ENCODE results near the gene SMC1B.

DNA sequence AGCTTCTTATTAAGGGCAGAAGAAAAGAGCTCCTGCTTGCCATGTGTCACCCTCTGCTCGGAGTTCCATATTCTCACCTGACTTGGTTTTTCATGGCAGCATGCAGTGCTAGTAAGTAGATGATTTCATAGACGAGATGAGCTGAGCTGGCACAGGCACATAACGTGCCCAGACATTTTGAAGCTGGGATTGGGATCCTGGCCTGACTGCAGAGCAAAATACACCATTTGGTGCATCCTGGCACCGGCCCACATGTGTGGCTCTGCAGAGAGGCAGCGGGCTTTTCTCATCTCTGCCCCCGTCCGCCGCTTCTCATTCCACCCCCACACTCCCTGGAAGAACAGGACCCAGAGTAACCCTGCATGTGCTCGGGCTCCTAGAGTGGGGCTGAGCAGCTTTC, 78.9 kb downstream of the SMC1B start:
- TF ChIP-seq, protein P1, sequence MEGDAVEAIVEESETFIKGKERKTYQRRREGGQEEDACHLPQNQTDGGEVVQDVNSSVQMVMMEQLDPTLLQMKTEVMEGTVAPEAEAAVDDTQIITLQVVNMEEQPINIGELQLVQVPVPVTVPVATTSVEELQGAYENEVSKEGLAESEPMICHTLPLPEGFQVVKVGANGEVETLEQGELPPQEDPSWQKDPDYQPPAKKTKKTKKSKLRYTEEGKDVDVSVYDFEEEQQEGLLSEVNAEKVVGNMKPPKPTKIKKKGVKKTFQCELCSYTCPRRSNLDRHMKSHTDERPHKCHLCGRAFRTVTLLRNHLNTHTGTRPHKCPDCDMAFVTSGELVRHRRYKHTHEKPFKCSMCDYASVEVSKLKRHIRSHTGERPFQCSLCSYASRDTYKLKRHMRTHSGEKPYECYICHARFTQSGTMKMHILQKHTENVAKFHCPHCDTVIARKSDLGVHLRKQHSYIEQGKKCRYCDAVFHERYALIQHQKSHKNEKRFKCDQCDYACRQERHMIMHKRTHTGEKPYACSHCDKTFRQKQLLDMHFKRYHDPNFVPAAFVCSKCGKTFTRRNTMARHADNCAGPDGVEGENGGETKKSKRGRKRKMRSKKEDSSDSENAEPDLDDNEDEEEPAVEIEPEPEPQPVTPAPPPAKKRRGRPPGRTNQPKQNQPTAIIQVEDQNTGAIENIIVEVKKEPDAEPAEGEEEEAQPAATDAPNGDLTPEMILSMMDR (conservative IDR thresholded peaks at IDR 0.05; ENCODE audit: low read length) = no peak
- TF ChIP-seq EZH2phosphoT487 (IDR thresholded peaks at IDR 0.05; ENCODE audit: borderline replicate concordance, low read depth, low read length) = no peak
